Measurements from ENCODE around the gene YIF1A.

DNA sequence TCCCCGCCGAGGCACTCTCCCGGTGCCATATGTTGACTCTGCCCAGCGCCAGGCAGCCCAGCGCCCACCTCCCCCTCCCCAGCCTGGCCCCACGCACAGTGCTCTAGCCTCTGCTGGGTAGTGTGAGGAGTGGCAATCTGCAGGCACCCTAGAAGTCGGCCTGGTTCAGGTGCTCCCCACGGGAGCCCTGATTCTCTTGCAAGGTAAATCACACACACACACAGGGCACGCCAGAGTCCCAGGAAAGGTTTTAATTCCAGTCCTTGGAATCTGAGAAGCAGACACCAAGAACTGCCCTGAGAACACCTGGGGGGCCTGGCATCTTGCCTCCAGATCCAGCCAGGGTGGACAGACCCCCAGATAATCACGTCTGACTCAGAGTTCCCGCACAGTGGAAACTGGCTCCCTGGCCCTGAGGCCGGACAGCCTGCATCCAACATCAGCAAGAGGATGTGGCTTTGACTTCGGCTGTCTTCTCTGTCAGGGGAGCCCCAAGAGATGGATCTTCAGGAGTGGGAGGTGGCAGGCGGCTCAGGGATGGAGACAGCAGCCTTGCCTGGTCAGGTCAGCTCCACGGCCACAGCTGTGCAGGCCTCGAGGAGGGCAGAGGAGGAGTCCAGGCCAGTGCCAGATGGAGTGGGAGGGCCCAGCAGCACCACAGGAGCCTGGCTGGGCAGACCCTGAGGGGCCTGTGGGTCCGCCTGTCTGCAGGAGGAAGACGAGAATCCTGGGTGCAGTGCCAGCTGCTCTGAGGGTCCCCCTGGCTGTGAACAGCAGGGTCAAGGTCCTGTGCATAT, 48.4 kb upstream of the YIF1A start:
- no peak for TF ChIP-seq POLR2AphosphoS5 (IDR thresholded peaks at IDR 0.05)
- TF ChIP-seq, protein P1, sequence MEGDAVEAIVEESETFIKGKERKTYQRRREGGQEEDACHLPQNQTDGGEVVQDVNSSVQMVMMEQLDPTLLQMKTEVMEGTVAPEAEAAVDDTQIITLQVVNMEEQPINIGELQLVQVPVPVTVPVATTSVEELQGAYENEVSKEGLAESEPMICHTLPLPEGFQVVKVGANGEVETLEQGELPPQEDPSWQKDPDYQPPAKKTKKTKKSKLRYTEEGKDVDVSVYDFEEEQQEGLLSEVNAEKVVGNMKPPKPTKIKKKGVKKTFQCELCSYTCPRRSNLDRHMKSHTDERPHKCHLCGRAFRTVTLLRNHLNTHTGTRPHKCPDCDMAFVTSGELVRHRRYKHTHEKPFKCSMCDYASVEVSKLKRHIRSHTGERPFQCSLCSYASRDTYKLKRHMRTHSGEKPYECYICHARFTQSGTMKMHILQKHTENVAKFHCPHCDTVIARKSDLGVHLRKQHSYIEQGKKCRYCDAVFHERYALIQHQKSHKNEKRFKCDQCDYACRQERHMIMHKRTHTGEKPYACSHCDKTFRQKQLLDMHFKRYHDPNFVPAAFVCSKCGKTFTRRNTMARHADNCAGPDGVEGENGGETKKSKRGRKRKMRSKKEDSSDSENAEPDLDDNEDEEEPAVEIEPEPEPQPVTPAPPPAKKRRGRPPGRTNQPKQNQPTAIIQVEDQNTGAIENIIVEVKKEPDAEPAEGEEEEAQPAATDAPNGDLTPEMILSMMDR (IDR thresholded peaks at IDR 0.05 in 8 of 11, conservative IDR thresholded peaks at IDR 0.05 in 3 of 11): no peak
- TF ChIP-seq POLR2A (IDR thresholded peaks at IDR 0.05): no peak
